ENCODE measurements around the gene DZANK1. TPM values are rescaled to one million over a fixed set of nuclear protein-coding genes. Genes with fewer than 3 reads are reported as not detected.

The DZANK1 gene
- total and polyA plus RNA-seq, 11 donors = 0.46 to 2.0 (median 0.85) TPM; not detected in 1

- no peak overlapping the region for H3K27ac ChIP-seq
- H3K27me3 ChIP-seq = no peaks in the 10 kb centered on the region
- 72 to 92% (median 80%) methylated on average over 5 of the region's 5 CpGs for WGBS, 4 donors
- no peaks in the 10 kb centered on the region for H3K4me1 ChIP-seq
- intact Hi-C loops (cut with DNase I) = no loop called here
- ATAC-seq (no peak), DNase-seq (no peak)
- peaks cover 0 to 11% (median 3%) of the 10 kb centered on the region in 9 donors for H3K36me3 ChIP-seq
- no peak overlapping the region for H3K4me3 ChIP-seq
- H3K9me3 ChIP-seq = no peaks in the 10 kb centered on the region
- TF ChIP-seq CTCF (IDR thresholded peaks at IDR 0.05) (no peak), POLR2A (IDR thresholded peaks at IDR 0.05) (no peak)
These were observed 75.1 kb downstream of the DZANK1 start for GRCh38 chr20:18391686-18392085.

- intact Hi-C loops (cut with DNase I) = no loop called here
- H3K36me3 ChIP-seq = peaks cover 0 to 11% (median 3%) of the 10 kb centered on the region in 9 donors
- H3K27ac ChIP-seq = no peak overlapping the region
- DNase-seq (no peak), ATAC-seq (no peak)
- no peak for TF ChIP-seq POLR2A (IDR thresholded peaks at IDR 0.05)
- no peak for TF ChIP-seq CTCF (IDR thresholded peaks at IDR 0.05)
- no peaks in the 10 kb centered on the region for H3K27me3 ChIP-seq
- H3K9me3 ChIP-seq = no peaks in the 10 kb centered on the region
- 38 to 53% (median 47%) methylated on average over 3 of the region's 3 CpGs for WGBS, 4 donors
- no peaks in the 10 kb centered on the region for H3K4me1 ChIP-seq
- no peak overlapping the region for H3K4me3 ChIP-seq
These were observed 76.6 kb downstream of the DZANK1 start for GRCh38 chr20:18390201-18390600.

- Histone ChIP-seq H3K27ac (no peak overlapping the region), H3K36me3 (peaks cover 0 to 11% (median 3%) of the 10 kb centered on the region in 9 donors), H3K9me3 (no peaks in the 10 kb centered on the region), H3K4me1 (no peaks in the 10 kb centered on the region), H3K4me3 (no peak overlapping the region), H3K27me3 (no peaks in the 10 kb centered on the region)
- no peak for TF ChIP-seq POLR2A (IDR thresholded peaks at IDR 0.05)
- no peak for TF ChIP-seq CTCF (IDR thresholded peaks at IDR 0.05)
- WGBS, 4 donors = 45 to 67% (median 55%) methylated on average over 6 of the region's 6 CpGs
- intact Hi-C loops (cut with DNase I) = no loop called here
- DNase-seq (no peak), ATAC-seq (no peak)
These were observed 78.0 kb downstream of the DZANK1 start for GRCh38 chr20:18388860-18389259.

- Histone ChIP-seq H3K27me3 (no peaks in the 10 kb centered on the region), H3K36me3 (no peaks in the 10 kb centered on the region), H3K9me3 (no peaks in the 10 kb centered on the region), H3K4me1 (no peaks in the 10 kb centered on the region), H3K27ac (no peak overlapping the region), H3K4me3 (no peak overlapping the region)
- DNase-seq = no peak
- TF ChIP-seq CTCF (IDR thresholded peaks at IDR 0.05) = no peak
- no peak for TF ChIP-seq POLR2A (IDR thresholded peaks at IDR 0.05)
- WGBS, 4 donors = 72 to 84% (median 73%) methylated on average over 3 to 7 of the region's 7 CpGs
- intact Hi-C loops (cut with DNase I) = no loop called here
- ATAC-seq = no peak
These were observed 85.8 kb downstream of the DZANK1 start for GRCh38 chr20:18380908-18381529.
